Lower leg skin (tissue), 4 donors: Measurements from ENCODE around the gene JARID2. TPM values are rescaled to one million over a fixed set of nuclear protein-coding genes. Genes with fewer than 3 reads are reported as not detected.

Experiments used
- DNase-seq, 2 donors: peaks; one replicate each; pipeline ENCODE4 v3.0.0-alpha.2; 2019; ENCODE audit warnings: low spot score in 2 of 2
- H3K4me3 ChIP-seq: fragments of 200-600 bp; sonication (generic); 2 replicates; pipeline ENCODE4 v1.5.1; 2017; ENCODE audit warnings: mild to moderate bottlenecking, low read depth; ENCODE audit not compliant: poor library complexity, severe bottlenecking
- CTCF ChIP-seq, 3 donors: fragments of 450-650 bp; IDR thresholded peaks; one replicate each; pipeline ENCODE4 v1.5.1; 2016; ENCODE audit warnings: antibody characterized with exemption in 3 of 3, mild to moderate bottlenecking in 3 of 3, moderate library complexity in 2 of 3
- POLR2A ChIP-seq, 2 donors: fragments of 450-650 bp; IDR thresholded peaks; one replicate each; pipeline ENCODE4 v1.6.1; 2016 to 2017; ENCODE audit warnings: antibody characterized with exemption in 2 of 2, mild to moderate bottlenecking in 1 of 2, moderate library complexity in 1 of 2
- whole genome bisulfite sequencing, 2 donors: methylation state at CpG; one replicate each; pipeline ENCODE4 v1.1.5; 2018; 5-methylcytosine and 5-hydroxymethylcytosine counted together
- intact Hi-C: fragments of 100-400 bp; cut with DNase I; formaldehyde crosslinking; loops from one replicate; pipeline ENCODE4 v1.15.0; 2023; ENCODE audit warnings: low total_unique reads
- total RNA-seq, 4 donors: library from RNA; depleted of rRNA; stranded (reverse); fragments of >200 nt; gene quantifications; one replicate each; pipeline ENCODE4 v1.1.0, GENCODE V29; 2016

JARID2 gene
- total RNA-seq, 4 donors from 2014 or later, result 17.9 to 24.2 (median 21.6) TPM

- intact Hi-C loops, result no loop called here
- WGBS, 2 donors, result 89 to 96% methylated on average over 3 of the region's 3 CpGs
- TF ChIP-seq POLR2A (IDR thresholded peaks at IDR 0.05) (no peak), CTCF (IDR thresholded peaks at IDR 0.05) (no peak)
- no peak for DNase-seq
- H3K4me3 ChIP-seq, result no peak overlapping the region
Measured at GRCh38 chr6:15361197-15361596, 115.3 kb downstream of the JARID2 start.

- WGBS, 2 donors, result 71 to 81% methylated on average over 9 of the region's 9 CpGs
- H3K4me3 ChIP-seq, result no peak overlapping the region
- DNase-seq, result no peak
- TF ChIP-seq POLR2A (IDR thresholded peaks at IDR 0.05) (no peak), CTCF (IDR thresholded peaks at IDR 0.05) (no peak)
- intact Hi-C loops, result no loop called here
Measured at GRCh38 chr6:15362274-15363160, 116.6 kb downstream of the JARID2 start.

- 76 to 83% methylated on average over 3 of the region's 3 CpGs for WGBS, 2 donors
- intact Hi-C loops, result no loop called here
- TF ChIP-seq CTCF (IDR thresholded peaks at IDR 0.05) (no peak), POLR2A (IDR thresholded peaks at IDR 0.05) (no peak)
- H3K4me3 ChIP-seq, result no peak overlapping the region
- no peak for DNase-seq
Measured at GRCh38 chr6:15363164-15363522, 117.3 kb downstream of the JARID2 start.

- WGBS, 2 donors, result 71 to 73% methylated on average over 9 of the region's 9 CpGs
- DNase-seq, result no peak
- intact Hi-C loops, result no loop called here
- TF ChIP-seq POLR2A (IDR thresholded peaks at IDR 0.05) (no peak), CTCF (IDR thresholded peaks at IDR 0.05) (no peak)
- no peak overlapping the region for H3K4me3 ChIP-seq
Measured at GRCh38 chr6:15363523-15364400, 117.9 kb downstream of the JARID2 start.

GRCh38 chr6:15364401-15365037 lies 118.7 kb downstream of the JARID2 start:
- DNase-seq, result no peak
- TF ChIP-seq POLR2A (IDR thresholded peaks at IDR 0.05) (no peak), CTCF (IDR thresholded peaks at IDR 0.05) (no peak)
- H3K4me3 ChIP-seq, result no peak overlapping the region
- intact Hi-C loops, result no loop called here
- WGBS, 2 donors, result 71 to 72% methylated on average over 6 of the region's 6 CpGs
